Ascending aorta (tissue), 2 donors: Measurements from ENCODE around the gene ZBTB49. TPM values are rescaled to one million over a fixed set of nuclear protein-coding genes. Genes with fewer than 3 reads are reported as not detected.

Source experiments
- DNase-seq, 2 donors: peaks; one replicate each; pipeline ENCODE4 v3.0.0-alpha.2; 2019; ENCODE audit warnings: low spot score in 2 of 2
- H3K27ac ChIP-seq, 2 donors: fragments of 200-600 bp; sonication (generic); one replicate each; pipeline ENCODE4 v1.5.1; 2016 to 2017; ENCODE audit warnings: mild to moderate bottlenecking in 1 of 2
- H3K27me3 ChIP-seq: fragments of 200-600 bp; sonication (generic); one replicate; pipeline ENCODE4 v1.5.1; 2017
- H3K36me3 ChIP-seq, 2 donors: fragments of 200-600 bp; sonication (generic); one replicate each; pipeline ENCODE4 v1.5.1; 2016
- H3K4me1 ChIP-seq, 2 donors: fragments of 200-600 bp; sonication (generic); one replicate each; pipeline ENCODE4 v1.5.1; 2016 to 2017; ENCODE audit warnings: mild to moderate bottlenecking in 1 of 2
- H3K4me3 ChIP-seq, 2 donors: fragments of 200-600 bp; sonication (generic); one replicate each; pipeline ENCODE4 v1.5.1; 2016 to 2017; ENCODE audit warnings: mild to moderate bottlenecking in 1 of 2
- H3K9me3 ChIP-seq, 2 donors: fragments of 200-600 bp; sonication (generic); one replicate each; pipeline ENCODE4 v1.5.1; 2016
- intact Hi-C: fragments of 100-400 bp; cut with DNase I; formaldehyde crosslinking; loops from one replicate; pipeline ENCODE4 v1.15.1; 2023
- total RNA-seq: library from RNA; depleted of rRNA; stranded (reverse); fragments of >200 nt; gene quantifications from one replicate; pipeline ENCODE4 v1.1.0, GENCODE V29; 2016
- TF ChIP-seq, protein P1 (sequence below), 3 experiments: fragments of 200-600 bp in 2 of 3; fragments of 450-650 bp in 1 of 3; sonication (generic) in 2 of 3; IDR thresholded peaks; one replicate each; pipeline ENCODE4 v1.5.1; 2016 to 2019; ENCODE audit warnings: antibody characterized with exemption in 3 of 3, mild to moderate bottlenecking in 1 of 3, moderate library complexity in 1 of 3

Gene ZBTB49
- total RNA-seq, 1 donor from 2014 or later: not detected

DNA sequence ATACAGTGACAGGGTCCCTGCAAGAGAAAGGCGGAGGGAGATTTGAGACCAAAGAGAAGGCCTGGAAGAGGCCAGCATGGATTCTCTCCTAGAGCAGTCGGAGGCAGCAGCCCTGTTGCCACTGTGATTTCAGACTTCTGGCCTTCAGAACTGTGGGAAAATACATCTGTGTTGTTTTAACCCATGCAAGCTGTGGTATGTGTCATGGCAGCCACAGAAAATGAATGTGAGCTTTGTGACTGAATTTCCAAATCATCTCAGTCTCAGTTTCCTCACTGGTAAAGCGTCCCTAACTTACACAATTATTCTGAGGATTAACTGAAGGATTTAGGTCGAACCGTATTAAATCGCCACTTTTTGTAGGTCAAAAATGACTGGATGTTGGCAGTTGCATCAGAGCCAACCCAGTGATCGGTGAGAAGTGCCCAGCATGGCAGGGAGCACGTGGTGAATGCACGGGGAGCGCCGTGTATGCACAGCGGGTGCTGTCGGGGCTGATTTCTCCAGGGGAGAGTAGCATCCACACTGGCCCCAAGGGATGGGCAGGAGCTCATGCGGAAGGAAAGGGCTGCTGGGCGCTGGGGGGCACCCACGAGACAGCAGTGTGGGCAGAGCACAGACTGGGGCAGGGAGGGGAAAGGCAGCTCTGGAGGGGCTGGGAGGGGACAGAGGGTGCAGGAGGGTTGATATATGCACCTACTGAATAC lies 73.1 kb downstream of the ZBTB49 start:
- TF ChIP-seq, protein P1, sequence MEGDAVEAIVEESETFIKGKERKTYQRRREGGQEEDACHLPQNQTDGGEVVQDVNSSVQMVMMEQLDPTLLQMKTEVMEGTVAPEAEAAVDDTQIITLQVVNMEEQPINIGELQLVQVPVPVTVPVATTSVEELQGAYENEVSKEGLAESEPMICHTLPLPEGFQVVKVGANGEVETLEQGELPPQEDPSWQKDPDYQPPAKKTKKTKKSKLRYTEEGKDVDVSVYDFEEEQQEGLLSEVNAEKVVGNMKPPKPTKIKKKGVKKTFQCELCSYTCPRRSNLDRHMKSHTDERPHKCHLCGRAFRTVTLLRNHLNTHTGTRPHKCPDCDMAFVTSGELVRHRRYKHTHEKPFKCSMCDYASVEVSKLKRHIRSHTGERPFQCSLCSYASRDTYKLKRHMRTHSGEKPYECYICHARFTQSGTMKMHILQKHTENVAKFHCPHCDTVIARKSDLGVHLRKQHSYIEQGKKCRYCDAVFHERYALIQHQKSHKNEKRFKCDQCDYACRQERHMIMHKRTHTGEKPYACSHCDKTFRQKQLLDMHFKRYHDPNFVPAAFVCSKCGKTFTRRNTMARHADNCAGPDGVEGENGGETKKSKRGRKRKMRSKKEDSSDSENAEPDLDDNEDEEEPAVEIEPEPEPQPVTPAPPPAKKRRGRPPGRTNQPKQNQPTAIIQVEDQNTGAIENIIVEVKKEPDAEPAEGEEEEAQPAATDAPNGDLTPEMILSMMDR (IDR thresholded peaks at IDR 0.05): no peak
- DNase-seq: no peak
- no peaks in the 10 kb centered on the region for H3K4me1 ChIP-seq

DNA sequence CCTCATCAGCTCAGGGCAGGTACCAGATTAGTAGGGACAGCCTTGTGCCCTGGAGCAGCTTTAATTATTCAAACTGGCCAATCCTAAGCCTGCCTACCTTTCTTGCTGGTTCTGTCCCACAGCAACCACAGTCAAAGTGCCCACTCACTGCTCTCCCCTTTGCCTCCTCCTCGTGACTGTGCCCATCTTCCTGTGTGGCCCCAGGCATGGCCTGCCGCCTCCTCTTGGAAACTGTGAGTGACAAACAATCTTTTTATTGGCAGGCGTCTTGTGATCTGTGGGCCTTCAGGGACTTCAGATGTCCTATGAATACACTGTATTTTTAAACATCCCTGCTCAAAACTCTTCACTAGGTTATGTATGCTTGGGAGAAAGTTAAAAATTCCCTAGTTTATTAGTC lies 74.0 kb downstream of the ZBTB49 start:
- H3K9me3 ChIP-seq: no peaks in the 10 kb centered on the region
- intact Hi-C loops: no loop called here
- TF ChIP-seq, protein P1 (IDR thresholded peaks at IDR 0.05): no peak
- DNase-seq: no peak
- no peaks in the 10 kb centered on the region for H3K36me3 ChIP-seq
- no peak overlapping the region for H3K27ac ChIP-seq
- no peak overlapping the region for H3K4me3 ChIP-seq
- no peaks in the 10 kb centered on the region for H3K4me1 ChIP-seq
- no peaks in the 10 kb centered on the region for H3K27me3 ChIP-seq

More for the DNA sequence above, 73.1 kb downstream of the ZBTB49 start:
- no peak overlapping the region for H3K27ac ChIP-seq
- H3K9me3 ChIP-seq: no peaks in the 10 kb centered on the region
- H3K36me3 ChIP-seq: no peaks in the 10 kb centered on the region
- H3K4me3 ChIP-seq: no peak overlapping the region
- intact Hi-C loops: no loop called here
- no peaks in the 10 kb centered on the region for H3K27me3 ChIP-seq

DNA sequence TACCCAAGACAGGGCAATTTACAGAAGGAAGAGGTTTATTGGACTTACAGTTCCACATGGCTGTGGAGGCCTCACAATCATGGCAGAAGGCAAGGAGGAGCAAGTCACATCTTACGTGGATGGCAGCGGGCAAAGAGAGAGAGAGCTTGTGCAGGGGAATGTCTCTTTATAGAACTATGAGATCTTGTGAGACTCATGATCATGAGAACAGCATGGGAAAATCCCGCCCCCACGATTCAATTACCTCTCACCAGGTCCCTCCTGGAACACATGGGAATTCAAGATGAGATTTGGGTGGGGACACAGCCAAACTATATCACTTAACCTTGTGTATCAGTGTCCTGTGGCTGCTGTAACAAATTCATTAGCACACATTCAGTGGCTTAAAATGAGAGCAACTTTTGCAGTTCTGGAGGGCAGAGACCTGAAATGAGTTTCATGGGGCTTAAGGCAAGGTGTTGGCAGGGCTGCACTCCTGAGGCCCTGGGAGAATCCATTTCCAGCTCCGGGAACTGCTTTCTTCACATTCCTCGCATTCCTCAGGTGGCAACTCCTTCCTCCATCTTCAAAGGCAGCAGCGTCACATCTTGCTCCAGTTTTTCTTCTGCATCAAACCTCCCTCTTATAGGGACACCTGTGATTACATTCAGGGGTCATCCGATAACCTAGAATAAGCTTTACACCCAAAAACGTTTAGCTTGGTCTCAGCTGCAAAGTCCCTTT lies 74.6 kb downstream of the ZBTB49 start:
- DNase-seq: no peak
- H3K27ac ChIP-seq: no peak overlapping the region
- H3K4me3 ChIP-seq: no peak overlapping the region
- intact Hi-C loops: no loop called here
- TF ChIP-seq, protein P1 (IDR thresholded peaks at IDR 0.05): no peak
- H3K4me1 ChIP-seq: no peaks in the 10 kb centered on the region
- H3K27me3 ChIP-seq: no peaks in the 10 kb centered on the region
- H3K36me3 ChIP-seq: no peaks in the 10 kb centered on the region
- no peaks in the 10 kb centered on the region for H3K9me3 ChIP-seq

DNA sequence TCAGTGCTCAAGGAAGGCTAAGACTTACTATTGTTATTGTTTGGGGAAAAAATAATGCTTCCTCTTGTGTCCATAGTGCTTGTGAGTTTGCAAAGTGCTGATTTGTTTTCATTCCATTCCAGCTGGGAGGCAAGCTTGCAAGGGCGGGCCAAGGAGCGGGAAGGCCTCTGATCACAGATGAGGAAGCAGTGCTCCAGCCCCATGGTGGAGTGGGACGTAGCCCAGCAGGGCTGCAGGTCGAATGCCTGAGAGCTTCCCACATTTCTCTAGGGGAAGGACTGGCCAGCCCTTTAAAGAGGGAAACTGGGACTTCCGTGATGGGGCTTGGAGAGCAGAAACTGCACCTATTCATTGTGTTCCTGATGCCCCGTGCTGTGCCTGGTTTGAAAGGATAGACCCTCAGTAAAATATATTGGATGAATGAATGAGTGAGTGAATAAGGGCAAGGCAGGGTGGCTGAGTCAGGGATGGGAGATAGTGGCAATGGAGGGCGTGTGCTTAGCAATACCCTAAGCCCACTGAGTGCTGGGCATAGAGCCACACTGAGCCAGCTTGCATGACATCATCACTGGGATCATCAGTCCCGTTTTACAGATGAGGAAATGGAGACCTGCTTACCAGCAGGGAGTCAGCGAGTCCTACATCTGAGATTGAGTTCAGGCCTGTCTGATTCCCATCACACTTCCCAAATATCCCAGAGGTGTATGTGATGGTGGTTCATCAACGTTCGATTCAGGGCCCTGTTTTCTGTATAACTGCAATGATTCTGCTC lies 78.9 kb downstream of the ZBTB49 start:
- no peaks in the 10 kb centered on the region for H3K27me3 ChIP-seq
- H3K9me3 ChIP-seq: no peaks in the 10 kb centered on the region

More for the DNA sequence above, 78.9 kb downstream of the ZBTB49 start:
- H3K4me1 ChIP-seq: no peaks in the 10 kb centered on the region
- no peak for DNase-seq
- no peak overlapping the region for H3K4me3 ChIP-seq
- TF ChIP-seq, protein P1 (IDR thresholded peaks at IDR 0.05): no peak
- H3K36me3 ChIP-seq: no peaks in the 10 kb centered on the region
- intact Hi-C loops: no loop called here
- no peak overlapping the region for H3K27ac ChIP-seq

Other genes with a start within 250 kb of the ZBTB49 start
- not detected for gene OTOP1, start 63.3 kb upstream of the ZBTB49 start, total RNA-seq
- 0.64 TPM for gene TMEM128, start 42.0 kb upstream of the ZBTB49 start, total RNA-seq
- gene LYAR, start 97 bp upstream of the ZBTB49 start, total RNA-seq: 4.7 TPM
- gene NSG1, start 96.9 kb downstream of the ZBTB49 start, total RNA-seq: not detected